HCT116 (cell line): ENCODE results near the gene SLC25A29. TPM values are rescaled to one million over a fixed set of nuclear protein-coding genes. Genes with fewer than 3 reads are reported as not detected.
A peak's percentile ranks its signal among the peaks of the same experiment; 100 is the strongest.

Source experiments
- ATAC-seq: fragments of 200-7000 bp; cut with Tn5 transposase; 2 replicates; pipeline ENCODE4 v1.9.1; 2020; ENCODE audit warnings: mild to moderate bottlenecking, moderate library complexity
- BruUV-seq: library from RNA; stranded (reverse); fragments of 400-500 nt; replicated peaks from 2 replicates; lab custom pipeline; 2021; lab: Mats Ljungman, UMichigan
- CTCF ChIA-PET: fragments of 300-600 bp; sonication (Branson Sonifier 250); formaldehyde crosslinking; loops from one replicate; lab custom pipeline; 2021; ENCODE audit warnings: antibody characterized with exemption; lab: Charles Lee
- POLR2A ChIA-PET: fragments of 300-600, 350-600 bp; sonication (Branson Sonifier 250); formaldehyde crosslinking; loops from one replicate; lab custom pipeline; 2021; ENCODE audit warnings: antibody characterized with exemption; lab: Charles Lee
- RAD21 ChIA-PET, 2 experiments: fragments of 300-600 bp; sonication (Branson Sonifier 250); formaldehyde crosslinking; loops; one replicate each; lab custom pipeline; 2023; ENCODE audit warnings: low total read pairs in 2 of 2; ENCODE audit not compliant: uncharacterized antibody in 2 of 2, unreplicated experiment in 2 of 2, low non-redundant PET in 1 of 2; lab: Charles Lee
- DNase-seq: peaks from one replicate; pipeline ENCODE4 v3.0.0-alpha.2; 2010; ENCODE audit warnings: low read depth, low spot score
- H2AFZ ChIP-seq: fragments of 200-600 bp; shearing (Covaris generic), sonication (generic); 2 replicates; pipeline ENCODE4 v1.6.1; 2017; ENCODE audit warnings: low read depth, mixed run types, mixed read lengths, antibody characterized with exemption, low read length; ENCODE audit not compliant: poor library complexity, severe bottlenecking
- H3K27ac ChIP-seq: 2 replicates; pipeline ENCODE4 v1.5.1; 2012; ENCODE audit warnings: low read depth, low read length
- H3K27me3 ChIP-seq: fragments of 200-600 bp; sonication (generic); 2 replicates; pipeline ENCODE4 v1.6.1; 2016; ENCODE audit warnings: mixed run types, low read length, mixed read lengths; ENCODE audit not compliant: insufficient read depth
- H3K36me3 ChIP-seq, 2 experiments: fragments of 200-500 bp in 1 of 2; fragments of 200-600 bp in 1 of 2; sonication (Bioruptor generic) in 1 of 2; sonication (generic) in 1 of 2; 2 replicates each; pipeline versions ENCODE4 v1.5.1 to v1.6.1; 2014 to 2016; ENCODE audit warnings: low read length in 2 of 2, inconsistent platforms in 1 of 2, mixed read lengths in 1 of 2, mixed run types in 1 of 2; ENCODE audit not compliant: insufficient read depth in 2 of 2, control insufficient read depth in 1 of 2
- H3K4me1 ChIP-seq, 2 experiments: fragments of 200-600 bp in 1 of 2; sonication (generic) in 1 of 2; 2 replicates each; pipeline versions ENCODE4 v1.5.1 to v1.6.1; 2012 to 2017; ENCODE audit warnings: low read length in 2 of 2, inconsistent platforms in 1 of 2, mild to moderate bottlenecking in 1 of 2, mixed read lengths in 1 of 2, mixed run types in 1 of 2, moderate library complexity in 1 of 2; ENCODE audit not compliant: insufficient read depth in 2 of 2, control insufficient read depth in 1 of 2
- H3K4me2 ChIP-seq: fragments of 200-600 bp; sonication (generic); 2 replicates; pipeline ENCODE4 v1.6.1; 2017; ENCODE audit warnings: mixed run types, low read length, mixed read lengths
- H3K4me3 ChIP-seq, 2 experiments: fragments of 200-600 bp in 1 of 2; sonication (generic) in 1 of 2; replicated peaks in 1 of 2; 2 replicates each; pipeline ENCODE4 v1.5.1; 2011 to 2016; ENCODE audit warnings: low read length in 2 of 2, control low read depth in 1 of 2, low read depth in 1 of 2, mild to moderate bottlenecking in 1 of 2, mixed read lengths in 1 of 2, mixed run types in 1 of 2
- H3K79me2 ChIP-seq: fragments of 200-600 bp; sonication (generic); 2 replicates; pipeline ENCODE4 v1.6.1; 2017; ENCODE audit warnings: mild to moderate bottlenecking, mixed run types, low read length, moderate library complexity, mixed read lengths; ENCODE audit not compliant: insufficient read depth
- H3K9ac ChIP-seq: fragments of 200-600 bp; sonication (generic); 2 replicates; pipeline ENCODE4 v1.6.1; 2016; ENCODE audit warnings: low read length, mixed read lengths
- H3K9me2 ChIP-seq: fragments of 200-600 bp; sonication (generic), shearing (Covaris generic); 2 replicates; pipeline ENCODE4 v1.6.1; 2017; ENCODE audit warnings: mixed run types, mild to moderate bottlenecking, moderate library complexity; ENCODE audit not compliant: insufficient read depth
- H3K9me3 ChIP-seq, 2 experiments: fragments of 200-500 bp in 1 of 2; fragments of 200-600 bp in 1 of 2; sonication (Bioruptor generic) in 1 of 2; sonication (generic) in 1 of 2; 2 replicates each; pipeline ENCODE4 v1.6.1; 2014 to 2017; ENCODE audit warnings: low read length in 2 of 2, mixed read lengths in 2 of 2, inconsistent platforms in 1 of 2, low read depth in 1 of 2, mild to moderate bottlenecking in 1 of 2, mixed run types in 1 of 2, moderate library complexity in 1 of 2; ENCODE audit not compliant: control insufficient read depth in 1 of 2, insufficient read depth in 1 of 2
- H4K20me1 ChIP-seq: fragments of 200-600 bp; sonication (generic), shearing (Covaris generic); 2 replicates; pipeline ENCODE4 v1.6.1; 2017; ENCODE audit warnings: mixed run types, mild to moderate bottlenecking, moderate library complexity; ENCODE audit not compliant: insufficient read depth
- CBX3 ChIP-seq: IDR thresholded peaks from 2 replicates; pipeline ENCODE4 v1.6.1; 2012; ENCODE audit warnings: low read depth
- EGR1 ChIP-seq: IDR thresholded peaks from 2 replicates; pipeline ENCODE4 v1.6.1; 2012; ENCODE audit warnings: low read depth
- ELF1 ChIP-seq: IDR thresholded peaks from 2 replicates; pipeline ENCODE4 v1.6.1; 2012; ENCODE audit warnings: low read depth, borderline replicate concordance
- MAX ChIP-seq: IDR thresholded peaks from 2 replicates; pipeline ENCODE4 v1.6.1; 2012
- SIN3A ChIP-seq: IDR thresholded peaks from 2 replicates; pipeline ENCODE4 v1.6.1; 2012; ENCODE audit warnings: low read depth
- SP1 ChIP-seq: IDR thresholded peaks from 2 replicates; pipeline ENCODE4 v1.6.1; 2012; ENCODE audit warnings: low read depth
- ZFX ChIP-seq: fragments of 450-650 bp; IDR thresholded peaks from 2 replicates; pipeline ENCODE4 v1.6.1; 2017
- intact Hi-C: fragments of 100-400 bp; cut with micrococcal nuclease; formaldehyde crosslinking; loops from 2 replicates; pipeline ENCODE4 v1.10.0; 2022
- total RNA-seq: library from RNA; stranded (reverse); gene quantifications from one replicate; pipeline ENCODE4 v1.2.1, GENCODE V29; 2021; ENCODE audit not compliant: unreplicated experiment

Gene SLC25A29
- total RNA-seq, 1 experiment from 2014 or later, result 38.7 TPM

GRCh38 chr14:100306998-100307765 is 938 bp upstream of the SLC25A29 start (continued):
- TF ChIP-seq MAX (no peak), EGR1 (no peak), CBX3 (no peak), SP1 (no peak)

GRCh38 chr14:100305324-100306100 is 732 bp downstream of the SLC25A29 start:
- ChIA-PET CTCF (interaction anchor here (0.7 kb wide), 1 partner anchor 20 kb away, joined by 3 read pairs; no protein-coding TSS in a partner anchor), RAD21 (no interaction called here), POLR2A (no interaction called here)
- no peaks in the 10 kb centered on the region for H3K9me3 ChIP-seq
- no peak overlapping the region for H2AFZ ChIP-seq
- H3K27ac ChIP-seq, result peak overlapping the region; percentile 75
- H3K9ac ChIP-seq, result peak overlapping the region; percentile 73
- peaks cover 3% of the 10 kb centered on the region; the same call in 1 of the 2 replicates for H4K20me1 ChIP-seq
- no peaks in the 10 kb centered on the region for H3K9me2 ChIP-seq
- no peak for TF ChIP-seq SIN3A
- TF ChIP-seq ZFX, result no peak
- TF ChIP-seq ELF1, result no peak
- TF ChIP-seq EGR1, result 0 out of 2 replicates have a peak, but pooled peaks have one; percentile 26
- H3K36me3 ChIP-seq, result no peaks in the 10 kb centered on the region
- ATAC-seq (peak; percentile 8), DNase-seq (no peak)
- no TSS peak for BruUV-seq
- intact Hi-C loops, result loop anchor here (2.0 kb wide), 1 partner anchor 71 kb away; the partner anchor contains the start of gene WDR25
- peak overlapping the region; percentile 69 to 72 for H3K4me3 ChIP-seq
- H3K4me2 ChIP-seq, result peak overlapping the region; percentile 96
- H3K4me1 ChIP-seq, result peaks cover 29 to 37% of the 10 kb centered on the region in 2 experiments
- no peaks in the 10 kb centered on the region for H3K27me3 ChIP-seq
- H3K79me2 ChIP-seq, result peaks cover 7% of the 10 kb centered on the region; the same call in 1 of the 2 replicates
